Cardiac fibroblast (primary cell): ENCODE data around the gene SCFD1.
"Not testable (repeated sequence)": the region's sequence is repeated elsewhere in the genome, so short reads cannot be mapped to it uniquely, and the experiment has no call there.

ENCODE experiments used
- DNase-seq, 2 donors: peaks; one replicate each; pipeline versions ENCODE4 v3.0.0 to v3.0.0-alpha.2; 2010; ENCODE audit warnings: low read depth in 2 of 2
- H3K4me3 ChIP-seq, 2 donors: replicated peaks in 1 of 2; 1 replicate in 1 of 2; 2 replicates in 1 of 2; pipeline ENCODE4 v1.5.1; 2011; ENCODE audit warnings: low read depth in 2 of 2, low read length in 2 of 2, mild to moderate bottlenecking in 2 of 2, moderate library complexity in 1 of 2
- TF ChIP-seq, protein P1 (sequence below): IDR thresholded peaks from one replicate; pipeline ENCODE4 v1.5.1; 2011; ENCODE audit warnings: low read depth, mild to moderate bottlenecking, low read length, inconsistent platforms

The SCFD1 gene

DNA sequence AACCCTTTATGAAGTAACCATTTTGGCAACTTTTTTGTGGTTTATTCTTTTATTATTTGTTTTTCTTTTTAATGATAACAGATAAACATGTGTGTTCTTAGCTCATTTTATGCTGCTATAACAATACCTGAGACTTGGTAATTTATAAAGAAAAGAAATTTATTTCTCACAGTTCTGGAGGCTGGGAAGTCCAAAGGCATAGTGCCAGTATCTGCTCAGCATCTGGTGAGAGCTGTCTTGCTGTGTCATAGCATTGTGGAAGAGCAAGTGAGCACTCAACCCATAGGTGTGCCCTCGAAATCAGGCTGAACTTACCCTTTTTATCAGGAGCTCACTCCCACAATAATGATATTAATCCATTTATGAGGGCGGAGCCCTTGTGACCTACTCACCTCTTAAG lies 8.0 kb upstream of the SCFD1 start:
- H3K4me3 ChIP-seq = no peak overlapping the region
- DNase-seq = no peak
- TF ChIP-seq, protein P1, sequence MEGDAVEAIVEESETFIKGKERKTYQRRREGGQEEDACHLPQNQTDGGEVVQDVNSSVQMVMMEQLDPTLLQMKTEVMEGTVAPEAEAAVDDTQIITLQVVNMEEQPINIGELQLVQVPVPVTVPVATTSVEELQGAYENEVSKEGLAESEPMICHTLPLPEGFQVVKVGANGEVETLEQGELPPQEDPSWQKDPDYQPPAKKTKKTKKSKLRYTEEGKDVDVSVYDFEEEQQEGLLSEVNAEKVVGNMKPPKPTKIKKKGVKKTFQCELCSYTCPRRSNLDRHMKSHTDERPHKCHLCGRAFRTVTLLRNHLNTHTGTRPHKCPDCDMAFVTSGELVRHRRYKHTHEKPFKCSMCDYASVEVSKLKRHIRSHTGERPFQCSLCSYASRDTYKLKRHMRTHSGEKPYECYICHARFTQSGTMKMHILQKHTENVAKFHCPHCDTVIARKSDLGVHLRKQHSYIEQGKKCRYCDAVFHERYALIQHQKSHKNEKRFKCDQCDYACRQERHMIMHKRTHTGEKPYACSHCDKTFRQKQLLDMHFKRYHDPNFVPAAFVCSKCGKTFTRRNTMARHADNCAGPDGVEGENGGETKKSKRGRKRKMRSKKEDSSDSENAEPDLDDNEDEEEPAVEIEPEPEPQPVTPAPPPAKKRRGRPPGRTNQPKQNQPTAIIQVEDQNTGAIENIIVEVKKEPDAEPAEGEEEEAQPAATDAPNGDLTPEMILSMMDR = no peak

DNA sequence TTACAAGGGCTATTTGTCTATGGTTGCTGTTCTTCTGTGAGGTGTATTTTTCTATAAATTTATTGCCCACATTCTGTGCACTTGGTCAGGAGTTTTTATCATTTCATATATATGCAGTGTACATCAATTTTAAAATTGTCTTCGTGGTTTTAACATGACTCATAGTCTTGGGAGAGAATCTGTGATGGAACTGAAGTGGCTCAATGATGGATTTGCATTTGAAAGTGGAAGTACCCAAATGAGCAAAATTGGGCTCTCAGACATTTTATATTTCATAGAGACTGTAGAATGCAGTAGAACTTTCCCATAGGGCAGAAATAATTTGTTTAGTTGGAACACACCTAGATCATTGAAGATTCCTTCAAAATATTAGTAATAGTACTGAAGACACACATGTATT lies 1.9 kb upstream of the SCFD1 start:
- TF ChIP-seq, protein P1 = no peak
- H3K4me3 ChIP-seq = no peak overlapping the region
- peak; percentile 43 to 79 for DNase-seq

DNA sequence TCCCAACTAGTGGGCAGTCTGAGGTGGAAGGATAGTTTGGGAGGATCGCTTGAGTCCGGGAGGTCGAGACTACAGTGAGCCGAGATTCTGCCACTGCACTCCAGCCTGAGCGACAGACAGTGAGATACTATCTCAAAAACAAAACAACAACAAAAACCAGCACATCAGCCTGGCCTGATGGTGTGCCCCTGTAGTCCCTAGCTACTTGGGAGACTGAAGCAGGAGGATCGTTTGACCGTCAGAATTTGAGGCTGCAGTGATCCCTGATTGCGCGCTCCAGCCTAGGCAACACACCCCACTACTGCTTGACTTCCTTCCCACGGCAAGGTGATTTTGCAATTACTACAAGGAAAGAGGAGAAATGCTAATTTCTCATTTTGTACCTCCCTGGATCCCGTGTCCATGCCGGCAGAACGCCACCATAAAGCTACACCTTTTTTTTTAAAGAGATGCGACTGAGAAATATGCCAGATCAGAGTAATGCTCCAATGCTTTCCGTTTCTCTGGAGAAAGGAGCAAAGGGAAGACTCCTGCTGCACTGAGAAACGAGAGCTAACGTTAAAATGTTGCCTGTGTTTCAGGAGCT lies 672 bp upstream of the SCFD1 start:
- peak; percentile 33 to 41 for DNase-seq

DNA sequence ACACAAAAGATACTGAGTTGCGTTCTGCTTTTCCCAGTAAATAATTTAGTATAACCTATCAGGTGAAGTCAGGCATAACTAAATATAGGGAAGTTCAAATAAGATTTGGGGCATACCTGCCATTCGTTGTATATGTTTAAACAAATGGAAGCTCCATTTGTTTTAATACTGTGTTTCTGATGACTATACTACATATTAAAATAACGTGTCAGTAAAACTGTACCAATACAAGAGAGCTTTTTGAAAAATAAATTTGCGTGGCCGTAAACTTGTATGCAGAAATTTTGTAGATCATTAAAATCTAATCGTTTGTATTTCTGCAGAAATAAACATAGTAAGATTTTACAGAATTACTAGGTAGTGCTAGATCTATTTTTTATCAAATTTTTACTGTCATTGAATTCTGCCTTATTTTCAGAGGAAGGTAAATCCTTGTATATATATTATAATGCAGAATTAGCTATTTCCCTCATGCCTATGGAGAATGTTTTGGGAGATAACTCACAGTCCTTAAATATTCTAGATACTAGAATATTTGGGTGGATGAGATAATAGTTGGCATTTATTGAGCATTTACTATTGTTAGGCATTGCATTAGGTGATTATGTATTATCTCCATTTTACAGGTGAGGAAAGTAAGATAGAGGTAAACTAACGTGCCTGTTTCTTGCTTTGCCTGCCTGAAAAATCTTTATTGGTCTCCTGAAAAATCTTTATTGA lies 1.5 kb downstream of the SCFD1 start:
- no peak for DNase-seq
- H3K4me3 ChIP-seq = peak overlapping the region; percentile 60 to 73
- TF ChIP-seq, protein P1 = no peak

More for the DNA sequence above, 672 bp upstream of the SCFD1 start:
- H3K4me3 ChIP-seq = peak overlapping the region; percentile 60 to 73
- TF ChIP-seq, protein P1 = no peak

DNA sequence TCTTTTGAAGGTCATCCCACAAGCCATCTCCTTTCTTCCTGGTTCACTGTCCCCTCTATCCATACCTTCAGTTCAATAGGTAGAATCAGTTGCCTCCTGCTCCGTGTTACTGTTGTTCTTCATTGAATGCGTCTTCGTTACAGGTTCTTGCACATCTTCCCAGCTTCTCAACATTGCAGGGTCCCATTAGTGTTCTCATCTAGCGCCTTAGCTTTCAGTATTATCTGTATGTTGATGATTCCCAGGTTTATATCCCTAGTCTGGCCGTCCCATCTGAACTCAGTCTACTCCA lies 2.0 kb downstream of the SCFD1 start:
- H3K4me3 ChIP-seq = peak overlapping the region in 1 of 2 donors; percentile 60

DNA sequence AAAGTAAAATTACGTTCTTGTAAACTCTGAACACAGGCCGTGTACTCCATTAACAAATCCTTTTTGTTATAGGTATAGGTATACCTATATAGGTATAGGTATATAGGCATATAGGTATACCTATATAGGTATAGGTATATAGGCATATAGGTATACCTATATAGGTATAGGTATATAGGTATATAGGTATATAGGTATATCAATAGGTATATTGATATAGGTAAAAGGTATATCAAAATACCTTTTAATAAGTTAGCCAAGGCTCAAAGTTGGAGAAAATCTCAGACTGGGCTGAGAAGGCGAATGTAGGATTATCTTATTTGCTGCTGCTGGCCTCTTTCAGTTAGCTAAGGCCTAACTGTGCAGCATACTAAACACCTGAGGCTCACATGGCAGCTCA lies 3.4 kb downstream of the SCFD1 start:
- H3K4me3 ChIP-seq = no peak overlapping the region
- TF ChIP-seq, protein P1 = no peak
- DNase-seq = no peak

More for the DNA sequence above, 2.0 kb downstream of the SCFD1 start:
- TF ChIP-seq, protein P1 = no peak
- no peak for DNase-seq

DNA sequence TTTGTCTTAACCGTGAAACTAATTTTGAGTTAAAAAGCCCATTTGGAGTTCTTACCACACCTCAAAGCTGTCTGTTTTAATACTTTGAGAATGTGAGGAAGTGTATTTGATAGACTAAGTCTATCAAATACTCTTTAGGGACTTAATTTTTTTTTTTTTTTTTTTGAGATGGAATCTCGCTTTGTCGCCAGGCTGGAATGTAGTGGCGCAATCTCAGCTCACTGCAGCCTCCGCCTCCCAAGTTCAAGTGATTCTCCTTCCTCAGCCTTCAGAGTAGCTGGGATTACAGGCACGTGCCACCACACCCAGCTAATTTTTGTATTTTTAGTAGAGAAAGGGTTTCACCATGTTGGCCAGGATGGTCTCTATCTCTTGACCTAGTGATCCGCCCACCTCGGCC lies 7.3 kb downstream of the SCFD1 start:
- DNase-seq = peak; percentile 34 to 58
- H3K4me3 ChIP-seq = not testable (repeated sequence)
